Esophagus squamous epithelium (tissue), 4 donors: ENCODE measurements around the gene ARVCF.

Source experiments
- CTCF ChIP-seq, 6 experiments: fragments of 450-650 bp in 4 of 6; fragments of 200-600 bp in 2 of 6; sonication (generic) in 2 of 6; IDR thresholded peaks; one replicate each; pipeline ENCODE4 v1.5.1; 2016 to 2019; ENCODE audit warnings: antibody characterized with exemption in 6 of 6, mild to moderate bottlenecking in 4 of 6, moderate library complexity in 4 of 6
- POLR2A ChIP-seq, 4 donors: fragments of 450-650 bp; IDR thresholded peaks; one replicate each; pipeline ENCODE4 v1.6.1; 2017; ENCODE audit warnings: antibody characterized with exemption in 4 of 4, mild to moderate bottlenecking in 4 of 4, moderate library complexity in 3 of 4

GRCh38 chr22:20058989-20059770 lies 42.6 kb upstream of the ARVCF start:
- TF ChIP-seq CTCF (IDR thresholded peaks at IDR 0.05) (no peak), POLR2A (IDR thresholded peaks at IDR 0.05) (no peak)
